ENCODE data around the gene DMRT1. TPM values are rescaled to one million over a fixed set of nuclear protein-coding genes. Genes with fewer than 3 reads are reported as not detected.

Gene DMRT1
- total RNA-seq: not detected
- polyA plus RNA-seq: not detected

GRCh38 chr9:841371-842209 lies at the start of gene DMRT1:
DMRT1 (plus strand) TSS chr9:841697; CDS start chr9:841839, 142 bp downstream.
- peaks cover 0 to 37% (median 14%) of the 10 kb centered on the region in 4 donors for H3K27me3 ChIP-seq
- no peak within 1 kb of the TSS for H3K4me3 ChIP-seq
- no peaks in the 10 kb centered on the region for H3K4me1 ChIP-seq
- H3K27ac ChIP-seq: no peak within 1 kb of the TSS
- H3K9me3 ChIP-seq: no peaks in the 10 kb centered on the region
- DNase-seq: peak in 1 of 6 donors; percentile 57
- intact Hi-C loops (cut with DNase I): no loop called here
- 3% methylated on average over 78 to 84 of the region's 84 CpGs for WGBS, 2 donors
- FAIRE-seq: no peak
- ATAC-seq: no peak
- TF ChIP-seq CTCF (IDR thresholded peaks at IDR 0.05): no peak
- no peaks in the 10 kb centered on the region for H3K36me3 ChIP-seq

- H3K9me3 ChIP-seq: no peaks in the 10 kb centered on the region
- intact Hi-C loops (cut with DNase I): no loop called here
- no peaks in the 10 kb centered on the region for H3K27me3 ChIP-seq
- H3K4me3 ChIP-seq: no peak overlapping the region
- ATAC-seq: no peak
- no peaks in the 10 kb centered on the region for H3K4me1 ChIP-seq
- FAIRE-seq: no peak
- no peak overlapping the region for H3K27ac ChIP-seq
- no peak for DNase-seq
- TF ChIP-seq CTCF (IDR thresholded peaks at IDR 0.05): no peak
- WGBS, 2 donors: 69 to 73% methylated on average over 15 of the region's 15 CpGs
- H3K36me3 ChIP-seq: no peaks in the 10 kb centered on the region
Observed at GRCh38 chr9:792331-793260, 48.9 kb upstream of the DMRT1 start.

GRCh38 chr9:794386-794785 lies 47.1 kb upstream of the DMRT1 start:
- FAIRE-seq (no peak), ATAC-seq (no peak), DNase-seq (no peak)
- TF ChIP-seq CTCF (IDR thresholded peaks at IDR 0.05): no peak
- Histone ChIP-seq H3K9me3 (no peaks in the 10 kb centered on the region), H3K27me3 (no peaks in the 10 kb centered on the region), H3K4me1 (no peaks in the 10 kb centered on the region), H3K27ac (no peak overlapping the region), H3K36me3 (no peaks in the 10 kb centered on the region), H3K4me3 (no peak overlapping the region)
- WGBS, 2 donors: 88 to 93% methylated on average over 2 of the region's 2 CpGs
- intact Hi-C loops (cut with DNase I): no loop called here

- Histone ChIP-seq H3K36me3 (no peaks in the 10 kb centered on the region), H3K9me3 (no peaks in the 10 kb centered on the region), H3K27ac (no peak overlapping the region), H3K4me3 (no peak overlapping the region), H3K4me1 (no peaks in the 10 kb centered on the region), H3K27me3 (no peaks in the 10 kb centered on the region)
- no peak for DNase-seq
- 95% methylated on average over 6 of the region's 6 CpGs for WGBS, 2 donors
- ATAC-seq: no peak
- intact Hi-C loops (cut with DNase I): no loop called here
- no peak for TF ChIP-seq CTCF (IDR thresholded peaks at IDR 0.05)
- no peak for FAIRE-seq
Observed at GRCh38 chr9:795869-796268, 45.6 kb upstream of the DMRT1 start.
